Lung (tissue), 12 donors: ENCODE data around the gene COL9A3. TPM values are rescaled to one million over a fixed set of nuclear protein-coding genes. Genes with fewer than 3 reads are reported as not detected.

ENCODE experiments used
- ATAC-seq: fragments of 200-7000 bp; cut with Tn5 transposase; one replicate; pipeline ENCODE4 v1.9.1; 2020; ENCODE audit warnings: moderate number of reproducible peaks; ENCODE audit not compliant: insufficient read depth, low FRiP score
- DNase-seq, 3 donors: peaks; one replicate each; pipeline ENCODE4 v3.0.0-alpha.2; 2013 to 2017
- H3K27ac ChIP-seq, 2 donors: one replicate each; pipeline ENCODE4 v1.5.1; 2013; ENCODE audit warnings: mild to moderate bottlenecking in 2 of 2, moderate library complexity in 2 of 2, control low read depth in 1 of 2, inconsistent platforms in 1 of 2, low read depth in 1 of 2, low read length in 1 of 2
- H3K27me3 ChIP-seq, 3 donors: one replicate each; pipeline ENCODE4 v1.5.1; 2013; ENCODE audit warnings: low read length in 2 of 3; ENCODE audit not compliant: control insufficient read depth in 3 of 3, insufficient read depth in 3 of 3
- H3K36me3 ChIP-seq, 4 donors: one replicate each; pipeline ENCODE4 v1.5.1; 2013; ENCODE audit warnings: low read length in 4 of 4, mild to moderate bottlenecking in 1 of 4, moderate library complexity in 1 of 4; ENCODE audit not compliant: control insufficient read depth in 4 of 4, insufficient read depth in 4 of 4
- H3K4me1 ChIP-seq, 5 donors: one replicate each; pipeline ENCODE4 v1.5.1; 2013; ENCODE audit warnings: low read length in 5 of 5, mild to moderate bottlenecking in 2 of 5, moderate library complexity in 1 of 5; ENCODE audit not compliant: control insufficient read depth in 5 of 5, insufficient read depth in 5 of 5
- H3K4me3 ChIP-seq: one replicate; pipeline ENCODE4 v1.5.1; 2013; ENCODE audit warnings: mild to moderate bottlenecking, control low read depth, moderate library complexity
- H3K9ac ChIP-seq, 2 donors: one replicate each; pipeline ENCODE4 v1.5.1; 2013; ENCODE audit warnings: low read length in 2 of 2, control low read depth in 1 of 2; ENCODE audit not compliant: insufficient read depth in 1 of 2
- H3K9me3 ChIP-seq, 4 donors: one replicate each; pipeline ENCODE4 v1.5.1; 2013; ENCODE audit warnings: low read length in 3 of 4, mild to moderate bottlenecking in 1 of 4, moderate library complexity in 1 of 4; ENCODE audit not compliant: control insufficient read depth in 4 of 4, insufficient read depth in 3 of 4
- WGBS, 2 donors: extraction: QIAGEN DNeasy Blood & Tissue Kit; methylation state at CpG; one replicate each; pipeline ENCODE4 v1.1.7; 2013; 5-methylcytosine and 5-hydroxymethylcytosine counted together
- polyA plus RNA-seq, 2 donors: library from polyadenylated mRNA; stranded (reverse); fragments of 200-250 nt; gene quantifications; one replicate each; pipeline ENCODE4 v1.2.1, GENCODE V29; 2013
- total RNA-seq, 2 donors: library from RNA; depleted of rRNA in 1 of 2; stranded (reverse); fragments of >200 nt in 1 of 2; gene quantifications; one replicate each; pipeline ENCODE4 v1.2.1, GENCODE V29; 2014 to 2021
- TF ChIP-seq, protein P1 (sequence below): IDR thresholded peaks from 2 replicates; pipeline ENCODE4 v1.5.1; 2012; ENCODE audit warnings: mild to moderate bottlenecking; ENCODE audit errors: control extremely low read depth, extremely low read depth
- donor health status: control.
- donor health status: control.
- donor health status: Bipolar disorder and iron deficiency.
- donor health status: healthy.
- donor health status: DM: yes; HTN: yes; CAD: no.

The COL9A3 gene
- total and polyA plus RNA-seq, 4 donors: 0.55 to 26.1 (median 4.0) TPM

DNA sequence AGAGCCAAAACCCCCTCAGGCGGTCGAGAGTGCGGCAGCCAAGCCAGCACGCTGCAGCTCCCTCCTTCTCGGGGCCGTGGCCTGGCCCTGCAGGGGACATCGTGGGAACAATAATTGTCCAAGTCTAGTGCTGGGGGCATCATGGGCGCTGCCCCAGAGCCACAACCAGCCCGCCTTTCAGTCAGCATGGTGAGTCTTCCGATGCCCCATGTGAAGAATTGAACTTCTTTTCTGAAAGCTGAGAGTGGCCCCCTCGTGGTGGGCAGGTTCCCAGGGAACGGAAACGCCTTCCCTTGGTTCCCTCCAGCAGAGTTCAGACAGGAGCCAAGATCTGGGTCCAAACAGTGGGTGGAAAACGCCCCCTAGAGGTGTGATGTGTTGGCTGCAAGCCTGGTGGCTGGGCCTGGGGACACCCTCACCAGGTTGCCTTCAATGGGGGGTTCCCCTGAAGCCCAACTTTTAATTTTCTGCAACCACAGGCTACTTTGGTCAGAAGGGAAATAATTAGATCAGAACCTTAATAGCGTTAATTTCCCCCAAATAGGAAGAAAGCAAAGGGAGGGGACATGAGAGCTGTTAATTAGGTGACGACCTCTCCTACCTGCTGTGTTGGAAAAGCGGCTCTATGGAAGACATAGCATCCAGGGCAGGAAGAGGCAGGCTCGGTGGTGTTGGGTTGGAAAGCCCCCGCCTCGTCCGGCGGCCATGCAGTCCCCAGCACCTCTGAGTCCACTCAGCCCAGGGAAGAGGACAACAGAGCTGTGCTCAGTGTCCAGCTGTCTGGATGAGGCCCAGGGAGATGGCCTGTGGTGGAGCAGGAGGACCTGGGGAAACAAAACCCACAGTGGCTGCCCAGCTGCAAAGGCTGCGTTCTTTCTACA lies 25.3 kb upstream of the COL9A3 start:
- Histone ChIP-seq H3K4me1 (peaks cover 0 to 26% (median 3%) of the 10 kb centered on the region in 5 donors), H3K27me3 (no peaks in the 10 kb centered on the region), H3K9me3 (no peaks in the 10 kb centered on the region), H3K9ac (no peak overlapping the region), H3K36me3 (no peaks in the 10 kb centered on the region), H3K4me3 (no peak overlapping the region), H3K27ac (no peak overlapping the region)
- whole genome bisulfite sequencing, 2 donors: 35 to 36% methylated on average over 23 of the region's 23 CpGs
- DNase-seq: peak; percentile 92 to 95 (median 93)
- no peak for ATAC-seq
- TF ChIP-seq, protein P1, sequence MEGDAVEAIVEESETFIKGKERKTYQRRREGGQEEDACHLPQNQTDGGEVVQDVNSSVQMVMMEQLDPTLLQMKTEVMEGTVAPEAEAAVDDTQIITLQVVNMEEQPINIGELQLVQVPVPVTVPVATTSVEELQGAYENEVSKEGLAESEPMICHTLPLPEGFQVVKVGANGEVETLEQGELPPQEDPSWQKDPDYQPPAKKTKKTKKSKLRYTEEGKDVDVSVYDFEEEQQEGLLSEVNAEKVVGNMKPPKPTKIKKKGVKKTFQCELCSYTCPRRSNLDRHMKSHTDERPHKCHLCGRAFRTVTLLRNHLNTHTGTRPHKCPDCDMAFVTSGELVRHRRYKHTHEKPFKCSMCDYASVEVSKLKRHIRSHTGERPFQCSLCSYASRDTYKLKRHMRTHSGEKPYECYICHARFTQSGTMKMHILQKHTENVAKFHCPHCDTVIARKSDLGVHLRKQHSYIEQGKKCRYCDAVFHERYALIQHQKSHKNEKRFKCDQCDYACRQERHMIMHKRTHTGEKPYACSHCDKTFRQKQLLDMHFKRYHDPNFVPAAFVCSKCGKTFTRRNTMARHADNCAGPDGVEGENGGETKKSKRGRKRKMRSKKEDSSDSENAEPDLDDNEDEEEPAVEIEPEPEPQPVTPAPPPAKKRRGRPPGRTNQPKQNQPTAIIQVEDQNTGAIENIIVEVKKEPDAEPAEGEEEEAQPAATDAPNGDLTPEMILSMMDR: peak; percentile 89

DNA sequence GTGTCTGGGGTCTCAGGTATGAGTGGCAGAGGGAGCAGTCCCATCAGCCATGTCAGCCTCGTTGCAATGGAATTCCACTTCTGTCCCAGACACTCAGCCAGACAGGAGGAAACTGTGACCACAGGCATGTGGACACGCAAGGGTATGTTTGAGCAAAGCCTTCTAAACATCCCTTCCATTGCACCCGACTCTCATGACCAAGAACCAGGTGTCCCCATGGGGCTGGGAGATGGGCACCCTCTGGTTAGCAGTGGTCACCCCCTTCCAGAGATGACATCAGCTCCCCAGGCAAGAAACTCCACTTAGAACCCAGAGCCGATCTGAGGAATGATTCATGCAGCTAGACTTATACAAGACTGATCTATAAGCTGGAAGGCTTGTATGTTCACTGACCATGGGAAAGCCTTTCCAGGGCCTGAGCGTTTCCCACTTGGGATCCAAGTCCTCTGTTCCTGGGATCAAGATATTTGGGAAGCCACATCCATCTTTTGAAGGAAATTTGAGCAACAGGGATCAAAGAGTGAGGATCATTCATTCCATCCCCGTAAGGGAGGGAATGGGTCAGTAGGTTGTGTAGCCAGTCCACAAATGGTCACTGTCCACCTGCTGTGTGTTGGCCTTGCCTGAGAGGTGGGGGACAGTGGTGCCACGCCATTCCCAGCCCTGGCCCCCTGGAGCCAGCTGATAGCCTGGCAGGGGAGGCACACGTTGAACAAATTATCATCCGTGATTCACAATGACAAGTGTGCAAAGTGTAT lies 24.5 kb upstream of the COL9A3 start:
- Histone ChIP-seq H3K4me3 (no peak overlapping the region), H3K9ac (no peak overlapping the region), H3K9me3 (no peaks in the 10 kb centered on the region), H3K27me3 (no peaks in the 10 kb centered on the region), H3K36me3 (peaks cover 0 to 4% (median 0%) of the 10 kb centered on the region in 4 donors), H3K27ac (no peak overlapping the region), H3K4me1 (peaks cover 0 to 30% (median 3%) of the 10 kb centered on the region in 5 donors)
- TF ChIP-seq, protein P1: no peak
- WGBS, 2 donors: 74 to 77% methylated on average over 9 of the region's 9 CpGs
- ATAC-seq (no peak), DNase-seq (no peak)

DNA sequence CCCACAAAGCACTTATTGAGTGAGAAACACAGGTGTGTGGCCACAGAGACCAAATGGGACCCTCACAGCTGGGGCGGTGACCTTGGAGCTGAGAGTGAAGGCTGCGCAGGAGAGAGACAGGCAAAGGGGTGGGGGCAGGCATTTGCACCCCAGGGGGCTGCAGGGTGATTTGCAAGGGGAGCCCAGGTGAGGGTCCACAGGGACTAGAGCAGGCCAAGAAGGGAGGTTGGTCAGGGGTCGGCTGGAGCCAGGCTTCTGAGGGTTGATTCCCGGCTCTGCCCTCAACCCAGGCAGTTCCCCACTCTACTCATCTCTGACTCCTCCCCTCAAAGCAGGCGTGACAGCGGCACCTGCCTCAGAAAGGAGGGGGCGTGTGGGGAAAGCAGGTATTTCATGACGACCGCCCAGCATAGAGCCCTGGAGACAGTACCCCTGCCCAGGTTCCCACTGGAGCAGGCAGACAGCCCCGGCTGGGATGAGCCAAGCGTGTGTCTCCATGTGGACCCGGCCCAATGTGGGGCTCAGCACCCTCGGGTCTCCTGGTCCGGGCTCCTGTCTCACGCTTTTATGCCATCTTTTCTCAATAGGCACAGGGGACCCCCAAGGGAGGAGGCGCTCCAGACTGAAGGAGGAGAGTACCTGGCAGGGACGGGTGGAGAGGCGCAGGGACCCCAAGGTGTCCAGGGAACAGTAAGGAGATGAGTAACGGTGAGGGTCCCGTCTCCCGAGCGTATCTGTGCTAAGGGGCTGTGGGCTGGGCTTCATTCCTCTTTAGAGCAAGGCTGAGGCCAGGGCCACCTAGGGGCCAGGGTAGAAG lies 23.7 kb upstream of the COL9A3 start:
- peak overlapping the region; percentile 69 to 83 for H3K27ac ChIP-seq
- DNase-seq (peak in 1 of 3 donors; percentile 14), ATAC-seq (no peak)
- TF ChIP-seq, protein P1: no peak
- no peak overlapping the region for H3K4me3 ChIP-seq
- H3K27me3 ChIP-seq: no peaks in the 10 kb centered on the region
- H3K9me3 ChIP-seq: no peaks in the 10 kb centered on the region
- H3K9ac ChIP-seq: no peak overlapping the region
- peaks cover 0 to 10% (median 4%) of the 10 kb centered on the region in 4 donors for H3K36me3 ChIP-seq
- peaks cover 0 to 34% (median 8%) of the 10 kb centered on the region in 5 donors for H3K4me1 ChIP-seq
- WGBS, 2 donors: 89 to 90% methylated on average over 22 of the region's 22 CpGs
